ENCODE measurements around the gene MEI1.

MEI1 gene

GRCh38 chr22:41776381-41776780 is 77.1 kb downstream of the MEI1 start:
- no peak for TF ChIP-seq CTCF (conservative IDR thresholded peaks at IDR 0.05; ENCODE audit: control insufficient read depth, insufficient read depth, low read depth, low read length)
- no peak overlapping the region for H3K4me3 ChIP-seq (ENCODE audit: control insufficient read depth, low read depth, low read length)
- DNase-seq (ENCODE audit: low read depth), result no peak

GRCh38 chr22:41777749-41778425 is 78.6 kb downstream of the MEI1 start:
- DNase-seq (ENCODE audit: low read depth), result no peak
- no peak overlapping the region for H3K4me3 ChIP-seq (ENCODE audit: control insufficient read depth, low read depth, low read length)
- TF ChIP-seq CTCF (conservative IDR thresholded peaks at IDR 0.05; ENCODE audit: control insufficient read depth, insufficient read depth, low read depth, low read length), result no peak

- H3K4me3 ChIP-seq (ENCODE audit: control insufficient read depth, low read depth, low read length), result no peak overlapping the region
- DNase-seq (ENCODE audit: low read depth), result no peak
- TF ChIP-seq CTCF (conservative IDR thresholded peaks at IDR 0.05; ENCODE audit: control insufficient read depth, insufficient read depth, low read depth, low read length), result no peak
Measured at GRCh38 chr22:41779929-41780505, 80.7 kb downstream of the MEI1 start.

- no peak for TF ChIP-seq CTCF (conservative IDR thresholded peaks at IDR 0.05; ENCODE audit: control insufficient read depth, insufficient read depth, low read depth, low read length)
Measured at GRCh38 chr22:41780746-41781505, 81.6 kb downstream of the MEI1 start.

GRCh38 chr22:41781507-41781906 is 82.2 kb downstream of the MEI1 start:
- no peak overlapping the region for H3K4me3 ChIP-seq (ENCODE audit: control insufficient read depth, low read depth, low read length)
- TF ChIP-seq CTCF (conservative IDR thresholded peaks at IDR 0.05; ENCODE audit: control insufficient read depth, insufficient read depth, low read depth, low read length), result no peak
- DNase-seq (ENCODE audit: low read depth), result no peak

More at GRCh38 chr22:41780746-41781505, 81.6 kb downstream of the MEI1 start:
- DNase-seq (ENCODE audit: low read depth), result peak; percentile 33
- no peak overlapping the region for H3K4me3 ChIP-seq (ENCODE audit: control insufficient read depth, low read depth, low read length)

- H3K4me3 ChIP-seq (ENCODE audit: control insufficient read depth, low read depth, low read length), result no peak overlapping the region
- DNase-seq (ENCODE audit: low read depth), result no peak
- no peak for TF ChIP-seq CTCF (conservative IDR thresholded peaks at IDR 0.05; ENCODE audit: control insufficient read depth, insufficient read depth, low read depth, low read length)
Measured at GRCh38 chr22:41782316-41782715, 83.0 kb downstream of the MEI1 start.
